GM23248 (cell line): Measurements from ENCODE around the gene NR3C1.

Experiments used
- EZH2 ChIP-seq: fragments of 200-600 bp; sonication (generic); IDR thresholded peaks from 2 replicates; pipeline ENCODE4 v1.6.1; 2018; ENCODE audit warnings: antibody characterized with exemption, mild to moderate bottlenecking; ENCODE audit not compliant: insufficient read depth, poor library complexity, severe bottlenecking
- EZH2phosphoT487 ChIP-seq: fragments of 200-600 bp; sonication (generic); IDR thresholded peaks from 2 replicates; pipeline ENCODE4 v1.6.1; 2018; ENCODE audit warnings: antibody characterized with exemption, moderate library complexity, mild to moderate bottlenecking, low read depth; ENCODE audit not compliant: insufficient read depth

DNA sequence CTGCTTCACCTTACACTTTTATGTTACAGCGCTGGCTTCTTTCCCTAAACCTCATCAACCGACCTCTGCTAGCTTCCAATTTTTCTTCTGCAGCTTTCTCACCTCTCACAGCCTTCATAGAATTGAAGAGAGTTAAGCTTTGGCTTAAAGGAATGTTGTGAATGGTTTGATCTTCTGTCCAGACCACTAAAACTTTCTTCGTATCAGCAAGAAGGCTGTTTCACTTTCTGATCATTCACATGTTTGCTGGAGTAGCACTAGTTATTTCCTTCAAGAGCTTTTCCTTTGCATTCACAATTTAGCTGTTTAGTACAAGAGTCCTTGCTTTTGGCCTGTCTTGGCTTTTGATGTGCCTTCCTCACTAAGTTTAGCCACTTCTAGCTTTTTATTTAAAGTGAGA, 49.5 kb downstream of the NR3C1 start:
- no peak for TF ChIP-seq EZH2
- TF ChIP-seq EZH2phosphoT487, result no peak
